IPS-20b (cell line): Measurements from ENCODE around the gene RPL18.

Experiments used
- H3K27ac ChIP-seq: one replicate; pipeline ENCODE4 v1.5.1; 2013; ENCODE audit warnings: low read length
- H3K27me3 ChIP-seq: 2 replicates; pipeline ENCODE4 v1.6.1; 2013; ENCODE audit warnings: mild to moderate bottlenecking, low read length, inconsistent platforms; ENCODE audit not compliant: insufficient read depth
- H3K36me3 ChIP-seq: 2 replicates; pipeline ENCODE4 v1.6.1; 2013; ENCODE audit warnings: low read depth, mild to moderate bottlenecking, inconsistent platforms, low read length, moderate library complexity; ENCODE audit not compliant: insufficient read depth
- H3K4me1 ChIP-seq: 2 replicates; pipeline ENCODE4 v1.6.1; 2013; ENCODE audit warnings: mild to moderate bottlenecking, control low read depth, inconsistent platforms, low read length, moderate library complexity; ENCODE audit not compliant: insufficient read depth
- H3K4me3 ChIP-seq: 2 replicates; pipeline ENCODE4 v1.5.1; 2013; ENCODE audit warnings: mild to moderate bottlenecking, low read length, inconsistent platforms
- H3K9ac ChIP-seq: 2 replicates; pipeline ENCODE4 v1.6.1; 2013; ENCODE audit warnings: low read depth, mild to moderate bottlenecking, inconsistent platforms, low read length, moderate library complexity
- H3K9me3 ChIP-seq: 2 replicates; pipeline ENCODE4 v1.6.1; 2013; ENCODE audit warnings: mild to moderate bottlenecking, low read depth, low read length, inconsistent platforms; ENCODE audit not compliant: insufficient read depth

Gene RPL18

GRCh38 chr19:48656840-48657474 lies 38.0 kb upstream of the RPL18 start:
- H3K4me3 ChIP-seq: no peak overlapping the region
- no peak overlapping the region for H3K9ac ChIP-seq
- no peak overlapping the region for H3K27ac ChIP-seq
- no peaks in the 10 kb centered on the region for H3K27me3 ChIP-seq
- peaks cover 5% of the 10 kb centered on the region; the same call in 1 of the 2 replicates for H3K4me1 ChIP-seq
- no peaks in the 10 kb centered on the region for H3K36me3 ChIP-seq
- no peaks in the 10 kb centered on the region for H3K9me3 ChIP-seq

- no peaks in the 10 kb centered on the region for H3K9me3 ChIP-seq
- no peak overlapping the region for H3K27ac ChIP-seq
- no peaks in the 10 kb centered on the region for H3K27me3 ChIP-seq
- H3K36me3 ChIP-seq: no peaks in the 10 kb centered on the region
- H3K9ac ChIP-seq: no peak overlapping the region
- no peak overlapping the region for H3K4me3 ChIP-seq
- H3K4me1 ChIP-seq: peaks cover 5% of the 10 kb centered on the region; the same call in 1 of the 2 replicates
Observed at GRCh38 chr19:48654299-48655059, 35.5 kb upstream of the RPL18 start.

GRCh38 chr19:48651683-48652048 lies 32.7 kb upstream of the RPL18 start:
- no peak overlapping the region for H3K27ac ChIP-seq

GRCh38 chr19:48650974-48651682 lies 32.1 kb upstream of the RPL18 start:
- Histone ChIP-seq H3K9ac (no peak overlapping the region), H3K36me3 (no peaks in the 10 kb centered on the region), H3K27ac (no peak overlapping the region), H3K4me1 (no peaks in the 10 kb centered on the region), H3K4me3 (no peak overlapping the region), H3K9me3 (no peaks in the 10 kb centered on the region), H3K27me3 (no peaks in the 10 kb centered on the region)

More at GRCh38 chr19:48651683-48652048, 32.7 kb upstream of the RPL18 start:
- no peaks in the 10 kb centered on the region for H3K4me1 ChIP-seq
- H3K36me3 ChIP-seq: no peaks in the 10 kb centered on the region
- no peak overlapping the region for H3K9ac ChIP-seq
- no peaks in the 10 kb centered on the region for H3K27me3 ChIP-seq
- no peak overlapping the region for H3K4me3 ChIP-seq
- H3K9me3 ChIP-seq: no peaks in the 10 kb centered on the region

- Histone ChIP-seq H3K4me3 (no peak overlapping the region), H3K4me1 (peaks cover 4% of the 10 kb centered on the region; the same call in 1 of the 2 replicates), H3K36me3 (no peaks in the 10 kb centered on the region), H3K9me3 (no peaks in the 10 kb centered on the region), H3K27me3 (no peaks in the 10 kb centered on the region), H3K27ac (no peak overlapping the region), H3K9ac (no peak overlapping the region)
Observed at GRCh38 chr19:48648134-48648533, 29.2 kb upstream of the RPL18 start.

GRCh38 chr19:48646722-48647216 lies 27.8 kb upstream of the RPL18 start:
- H3K36me3 ChIP-seq: no peaks in the 10 kb centered on the region
- H3K4me3 ChIP-seq: peak overlapping the region; percentile 40
- H3K4me1 ChIP-seq: peaks cover 4% of the 10 kb centered on the region; the same call in 1 of the 2 replicates
- no peak overlapping the region for H3K27ac ChIP-seq
- H3K9me3 ChIP-seq: no peaks in the 10 kb centered on the region
- H3K27me3 ChIP-seq: no peaks in the 10 kb centered on the region
- peak overlapping the region; percentile 10; the same call in 1 of the 2 replicates for H3K9ac ChIP-seq

- Histone ChIP-seq H3K9ac (peak within 1 kb of the TSS; percentile 92; the same call in 1 of the 2 replicates), H3K4me3 (peak within 1 kb of the TSS; percentile 90), H3K27ac (peak within 1 kb of the TSS; percentile 57), H3K36me3 (no peaks in the 10 kb centered on the region), H3K9me3 (no peaks in the 10 kb centered on the region), H3K27me3 (no peaks in the 10 kb centered on the region), H3K4me1 (peaks cover 4% of the 10 kb centered on the region; the same call in 1 of the 2 replicates)
Observed at GRCh38 chr19:48646001-48646721, 27.2 kb upstream of the RPL18 start, which contains the start of gene CA11. Gene CA11, minus strand, starts transcription at chr19:48646187. Its CDS starts 555 bp downstream, at chr19:48645632.

- H3K4me3 ChIP-seq: peak overlapping the region; percentile 90
- no peaks in the 10 kb centered on the region for H3K9me3 ChIP-seq
- peaks cover 4% of the 10 kb centered on the region; the same call in 1 of the 2 replicates for H3K4me1 ChIP-seq
- peak overlapping the region; percentile 92; the same call in 1 of the 2 replicates for H3K9ac ChIP-seq
- H3K27me3 ChIP-seq: no peaks in the 10 kb centered on the region
- peak overlapping the region; percentile 57 for H3K27ac ChIP-seq
- H3K36me3 ChIP-seq: no peaks in the 10 kb centered on the region
Observed at GRCh38 chr19:48645620-48646000, 26.6 kb upstream of the RPL18 start.

- Histone ChIP-seq H3K9me3 (no peaks in the 10 kb centered on the region), H3K4me3 (peak overlapping the region; percentile 90), H3K9ac (peak overlapping the region; percentile 92; the same call in 1 of the 2 replicates), H3K27ac (peak overlapping the region; percentile 57), H3K27me3 (no peaks in the 10 kb centered on the region), H3K4me1 (peaks cover 4% of the 10 kb centered on the region; the same call in 1 of the 2 replicates), H3K36me3 (no peaks in the 10 kb centered on the region)
Observed at GRCh38 chr19:48644839-48645619, 26.1 kb upstream of the RPL18 start.

- Histone ChIP-seq H3K27me3 (no peaks in the 10 kb centered on the region), H3K9ac (peak overlapping the region; percentile 92; the same call in 1 of the 2 replicates), H3K4me3 (peak overlapping the region; percentile 90), H3K9me3 (no peaks in the 10 kb centered on the region), H3K27ac (peak overlapping the region; percentile 57), H3K4me1 (peaks cover 4% of the 10 kb centered on the region; the same call in 1 of the 2 replicates), H3K36me3 (0 out of 2 replicates have a peak, but pooled peaks cover 4% of the 10 kb centered on the region)
Observed at GRCh38 chr19:48644355-48644754, 25.4 kb upstream of the RPL18 start.
